NCI-H774 (cell line): ENCODE results near the gene TGFBR2.

ENCODE experiments used
- DNase-seq: peaks from one replicate; lab custom pipeline; 2025; lab: John Stamatoyannopoulos, UW

Gene TGFBR2

GRCh38 chr3:30673425-30674341 is 67.3 kb downstream of the TGFBR2 start:
- DNase-seq: no peak

GRCh38 chr3:30675006-30675405 is 68.6 kb downstream of the TGFBR2 start:
- DNase-seq: no peak

DNA sequence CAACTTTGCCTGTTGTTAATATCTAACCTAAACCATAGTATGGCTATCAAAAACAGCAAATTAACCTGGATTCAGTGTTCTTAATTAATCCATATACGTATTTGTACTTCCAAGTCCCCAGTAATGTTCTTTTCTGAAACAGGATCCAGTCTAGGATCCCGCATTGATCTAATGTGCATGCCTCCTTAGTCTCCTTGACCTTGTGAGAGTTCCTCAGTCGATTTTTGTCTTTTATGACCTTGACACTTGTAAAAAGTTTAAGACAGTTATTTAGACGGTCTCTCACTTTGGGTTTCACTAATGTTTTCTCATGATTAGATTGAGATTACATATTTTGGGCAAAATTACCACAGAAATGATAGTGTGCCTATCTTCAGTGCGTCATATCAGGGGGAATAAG is 69.4 kb downstream of the TGFBR2 start:
- DNase-seq: no peak

DNA sequence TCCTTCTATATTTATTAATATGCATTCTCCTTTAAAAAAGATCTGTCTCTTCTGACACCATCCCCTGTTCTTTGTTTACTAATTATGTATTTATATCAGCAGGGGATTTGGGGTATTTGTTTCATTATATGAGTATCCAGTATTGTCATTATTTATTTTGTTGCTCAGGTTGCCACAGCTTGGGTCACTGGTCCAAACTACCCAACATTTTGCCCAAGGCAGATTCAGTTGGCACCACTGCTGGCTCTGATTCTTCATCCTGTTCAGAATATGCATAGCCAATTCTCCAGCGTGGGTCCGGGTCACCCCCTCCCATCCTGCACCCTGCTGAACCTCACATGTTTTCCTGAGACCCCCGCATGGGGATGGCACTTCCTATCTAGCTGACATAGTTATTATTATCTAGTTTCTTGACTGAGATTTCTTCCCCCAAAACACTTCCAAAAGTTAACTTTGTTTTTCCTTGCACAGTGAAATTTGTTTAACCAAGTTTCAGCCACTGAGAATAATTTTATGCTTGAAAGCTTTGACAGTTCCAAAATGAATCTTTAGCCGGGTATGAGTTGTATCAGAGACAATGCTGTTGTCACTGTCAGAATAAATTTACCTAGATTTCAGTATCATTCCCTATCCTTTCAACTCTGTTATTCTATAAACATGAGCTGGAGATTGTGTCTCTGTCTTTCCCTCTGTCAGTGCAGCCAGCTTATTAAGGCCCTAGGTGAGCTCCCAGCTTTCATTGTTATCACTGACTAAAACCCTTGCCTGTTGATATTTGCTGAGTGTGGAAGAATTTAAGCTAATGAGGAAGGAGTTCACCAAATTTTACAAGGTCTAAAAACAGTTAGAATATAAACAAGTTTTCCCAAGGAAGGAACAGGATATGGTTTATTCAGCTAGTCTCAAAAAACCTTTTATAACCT is 70.3 kb downstream of the TGFBR2 start:
- DNase-seq: no peak

GRCh38 chr3:30677347-30677685 is 70.9 kb downstream of the TGFBR2 start:
- DNase-seq: no peak

DNA sequence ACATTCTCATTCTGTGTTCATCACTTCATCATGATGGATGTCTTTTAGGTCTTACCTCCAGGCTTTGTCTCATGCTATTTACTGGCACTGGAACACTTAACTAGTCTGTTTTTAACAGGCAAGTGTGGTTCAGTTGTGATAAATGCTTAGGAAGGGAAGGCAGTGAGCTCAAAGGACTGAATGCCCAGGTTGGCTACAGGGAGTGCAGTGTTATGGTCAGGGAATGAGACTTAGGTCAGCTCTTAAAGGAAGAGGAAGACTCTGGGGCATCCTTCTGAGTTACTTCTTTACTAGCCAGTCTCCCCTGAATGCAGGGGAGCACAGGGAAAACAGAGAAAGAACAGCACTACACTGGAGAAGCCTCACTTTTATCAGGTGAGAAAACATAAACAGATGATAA is 72.6 kb downstream of the TGFBR2 start:
- no peak for DNase-seq

DNA sequence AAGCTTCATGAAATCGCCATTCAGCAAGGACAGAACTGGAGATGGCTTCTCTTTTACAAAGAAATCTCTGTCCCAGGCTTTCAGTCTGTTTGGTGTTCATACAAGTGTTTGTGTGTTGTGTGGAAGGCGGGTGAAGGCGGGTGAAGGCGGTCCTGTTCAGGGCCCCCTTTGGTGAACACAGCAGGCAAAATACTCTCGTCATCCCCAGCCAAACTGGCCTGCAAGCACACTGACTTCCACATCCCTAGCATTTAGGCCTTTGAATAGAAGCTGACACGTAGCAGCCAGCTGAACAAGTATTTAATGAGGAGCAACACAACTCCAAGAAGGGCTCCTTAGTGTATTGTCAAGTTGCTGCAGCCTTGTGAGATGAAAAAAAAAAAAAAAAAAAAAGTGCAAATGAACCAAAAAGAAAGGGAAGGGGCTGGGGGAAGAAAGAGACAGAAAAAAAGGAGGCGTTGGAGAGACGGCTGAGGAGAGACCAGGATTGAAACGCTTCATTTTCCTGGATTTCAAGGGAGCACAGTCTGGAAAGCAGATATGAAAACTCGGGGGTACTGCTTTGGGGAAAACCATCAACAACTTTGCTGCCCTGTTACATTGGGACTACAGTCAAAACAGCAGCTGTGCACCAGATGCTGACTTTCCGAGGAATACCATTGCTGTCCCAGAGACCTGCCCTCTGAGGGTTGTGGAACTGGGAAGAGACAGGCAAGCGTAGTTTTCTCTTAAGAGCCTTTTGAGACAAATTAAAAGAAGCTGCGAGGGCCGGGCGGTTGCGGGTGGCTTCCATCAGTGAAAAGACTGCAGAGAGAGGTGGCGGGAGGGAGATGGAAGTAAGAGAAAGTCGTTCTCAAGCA is 74.6 kb downstream of the TGFBR2 start:
- no peak for DNase-seq

DNA sequence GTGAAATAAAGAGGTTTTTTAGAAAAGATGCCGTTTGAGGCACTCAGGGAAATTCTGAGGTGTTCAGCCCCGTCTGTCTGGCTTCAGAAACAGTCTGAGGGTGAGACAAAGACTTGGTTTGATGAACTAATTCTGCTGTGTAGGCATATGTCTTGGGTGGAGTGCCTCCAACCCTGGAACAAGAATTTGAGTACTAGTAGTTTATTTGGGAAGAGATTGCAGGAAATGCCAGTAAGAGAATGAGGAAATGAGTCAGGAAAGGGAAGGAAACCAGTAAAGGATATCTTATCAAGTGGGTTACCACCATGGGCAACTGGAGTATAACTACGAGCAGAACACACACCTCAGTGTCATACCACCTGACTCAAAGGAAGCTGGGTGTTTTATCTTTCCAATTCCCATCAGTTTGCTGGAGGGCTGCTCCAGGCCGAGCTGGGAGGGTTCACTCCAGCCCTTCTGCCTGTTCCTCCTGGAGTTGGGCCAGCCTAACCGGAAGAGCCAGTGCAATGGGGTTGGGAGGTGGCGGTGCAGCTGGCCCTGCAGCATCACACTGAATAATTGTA is 75.3 kb downstream of the TGFBR2 start:
- no peak for DNase-seq

- DNase-seq: no peak
These were observed 76.2 kb downstream of the TGFBR2 start for GRCh38 chr3:30682434-30683155.

GRCh38 chr3:30683769-30684168 is 77.4 kb downstream of the TGFBR2 start:
- DNase-seq: no peak

DNA sequence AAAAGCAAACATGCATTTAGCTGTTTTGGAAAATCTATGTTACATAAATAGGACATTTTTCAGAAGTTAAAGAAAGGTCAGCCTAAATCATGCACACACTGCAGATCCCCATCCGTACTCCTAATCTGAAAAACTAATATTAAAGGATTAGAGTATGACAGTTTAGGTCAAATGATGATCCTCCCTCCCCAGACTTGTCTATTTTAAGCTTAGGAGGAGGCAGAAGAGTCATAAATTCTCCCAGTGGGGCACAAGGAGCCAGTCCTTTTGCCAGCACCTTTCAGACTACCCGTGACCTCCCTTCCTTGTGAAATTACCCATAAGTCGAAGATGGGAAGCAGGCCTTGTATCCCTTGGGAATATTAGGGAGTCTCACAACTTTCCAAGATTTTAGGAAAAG is 78.0 kb downstream of the TGFBR2 start:
- DNase-seq: no peak

GRCh38 chr3:30685267-30685667 is 78.9 kb downstream of the TGFBR2 start:
- no peak for DNase-seq

GRCh38 chr3:30686176-30686575 is 79.8 kb downstream of the TGFBR2 start:
- DNase-seq: no peak

DNA sequence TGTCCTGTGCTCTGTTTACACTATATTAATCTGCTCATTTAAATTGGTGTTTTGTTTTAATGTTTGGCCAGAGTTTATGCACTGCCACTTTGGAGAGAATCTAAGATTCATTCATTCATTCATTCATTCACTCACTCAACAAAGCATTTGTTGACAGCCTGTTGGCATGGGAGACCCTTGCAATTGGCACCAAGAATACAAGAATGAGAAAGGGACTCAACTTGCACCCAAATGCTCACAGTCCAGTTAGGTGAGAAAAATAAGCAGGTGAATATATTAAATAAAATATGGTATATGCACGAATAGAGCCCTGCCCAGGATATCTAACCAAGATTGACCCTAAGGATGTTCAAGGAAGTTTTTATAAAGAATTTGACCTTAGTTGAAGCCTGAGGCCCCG is 80.4 kb downstream of the TGFBR2 start:
- DNase-seq: no peak

DNA sequence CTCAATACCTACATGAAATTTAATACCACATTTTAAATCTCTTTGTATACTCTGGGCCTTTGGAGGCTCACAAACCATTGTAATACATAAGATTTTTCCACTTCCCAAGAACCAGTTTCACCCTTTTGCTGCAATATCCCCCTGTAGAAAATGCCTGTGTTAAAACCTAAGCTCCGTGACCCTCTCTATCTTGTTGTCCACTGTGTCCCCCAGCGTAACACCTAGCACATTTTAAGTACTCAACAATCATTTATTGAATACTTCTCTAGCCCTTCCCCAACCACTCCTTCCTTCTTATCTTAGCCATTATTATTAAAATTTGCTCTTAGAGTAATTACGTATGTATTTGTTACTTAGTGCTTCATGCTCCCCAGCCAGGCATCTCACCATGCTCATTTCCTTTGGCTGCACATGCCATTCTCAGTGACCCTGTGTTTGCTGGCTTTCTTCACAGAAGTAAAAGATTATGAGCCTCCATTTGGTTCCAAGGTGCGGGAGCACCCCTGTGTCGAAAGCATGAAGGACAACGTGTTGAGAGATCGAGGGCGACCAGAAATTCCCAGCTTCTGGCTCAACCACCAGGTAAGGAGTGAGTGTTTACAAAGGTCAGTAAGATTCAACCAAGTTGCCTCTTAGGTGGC is 81.6 kb downstream of the TGFBR2 start:
- DNase-seq: no peak

DNA sequence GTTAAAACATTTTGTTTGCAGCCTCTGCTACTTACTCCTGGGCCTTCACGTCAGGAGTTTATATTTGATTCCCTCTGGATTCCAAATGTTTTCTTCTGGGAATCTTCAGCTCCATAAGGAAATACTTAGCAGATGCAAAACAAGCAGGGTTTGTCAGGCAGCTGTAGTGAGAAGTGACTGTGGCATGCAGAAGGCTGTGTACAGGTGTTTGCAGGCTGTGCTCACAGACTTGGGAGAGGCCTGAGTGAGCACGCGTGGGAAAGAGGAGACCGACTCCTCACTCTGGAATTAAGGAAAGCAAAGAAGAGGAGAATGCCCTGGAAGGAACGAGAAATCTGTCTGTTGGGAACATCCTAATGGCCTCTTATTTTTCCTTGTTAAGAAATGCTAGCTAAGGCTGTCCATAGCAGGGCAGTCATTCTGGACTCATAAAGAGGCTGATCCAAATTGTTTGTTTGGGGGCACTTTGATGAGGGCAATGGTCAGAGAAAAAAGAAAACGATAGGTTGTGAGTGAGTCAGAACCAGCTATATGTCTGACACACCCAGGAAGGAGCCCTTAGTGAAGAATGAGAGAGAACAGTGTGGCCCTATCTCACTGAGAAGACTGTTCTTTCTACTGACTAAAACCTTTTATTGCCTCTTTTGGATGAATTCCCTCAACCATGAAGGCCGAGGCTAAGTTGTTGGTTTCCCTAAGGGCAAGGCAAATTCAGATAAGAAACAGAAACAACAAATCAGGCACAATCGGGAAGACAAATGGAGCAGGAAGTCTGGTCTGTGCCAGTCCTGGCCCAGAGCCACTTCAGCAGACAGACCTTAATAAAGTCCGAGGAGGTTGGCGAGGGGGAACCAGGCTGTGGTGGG is 82.6 kb downstream of the TGFBR2 start:
- no peak for DNase-seq

- DNase-seq: no peak
These were observed 83.8 kb downstream of the TGFBR2 start for GRCh38 chr3:30690199-30690598.

DNA sequence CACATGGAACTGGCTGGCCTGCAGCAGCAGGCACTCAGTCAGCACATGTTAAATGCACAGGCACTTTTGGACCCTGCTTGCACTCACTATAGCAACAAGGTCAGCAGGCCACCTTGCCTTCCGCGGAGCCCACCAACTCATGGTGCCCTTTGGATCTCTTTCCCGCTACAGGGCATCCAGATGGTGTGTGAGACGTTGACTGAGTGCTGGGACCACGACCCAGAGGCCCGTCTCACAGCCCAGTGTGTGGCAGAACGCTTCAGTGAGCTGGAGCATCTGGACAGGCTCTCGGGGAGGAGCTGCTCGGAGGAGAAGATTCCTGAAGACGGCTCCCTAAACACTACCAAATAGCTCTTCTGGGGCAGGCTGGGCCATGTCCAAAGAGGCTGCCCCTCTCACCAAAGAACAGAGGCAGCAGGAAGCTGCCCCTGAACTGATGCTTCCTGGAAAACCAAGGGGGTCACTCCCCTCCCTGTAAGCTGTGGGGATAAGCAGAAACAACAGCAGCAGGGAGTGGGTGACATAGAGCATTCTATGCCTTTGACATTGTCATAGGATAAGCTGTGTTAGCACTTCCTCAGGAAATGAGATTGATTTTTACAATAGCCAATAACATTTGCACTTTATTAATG is 85.0 kb downstream of the TGFBR2 start:
- no peak for DNase-seq

DNA sequence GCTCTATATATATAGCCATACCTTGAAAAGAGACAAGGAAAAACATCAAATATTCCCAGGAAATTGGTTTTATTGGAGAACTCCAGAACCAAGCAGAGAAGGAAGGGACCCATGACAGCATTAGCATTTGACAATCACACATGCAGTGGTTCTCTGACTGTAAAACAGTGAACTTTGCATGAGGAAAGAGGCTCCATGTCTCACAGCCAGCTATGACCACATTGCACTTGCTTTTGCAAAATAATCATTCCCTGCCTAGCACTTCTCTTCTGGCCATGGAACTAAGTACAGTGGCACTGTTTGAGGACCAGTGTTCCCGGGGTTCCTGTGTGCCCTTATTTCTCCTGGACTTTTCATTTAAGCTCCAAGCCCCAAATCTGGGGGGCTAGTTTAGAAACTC is 85.5 kb downstream of the TGFBR2 start:
- no peak for DNase-seq
